Testis (tissue), 3 donors: ENCODE results near the gene GRIPAP1. TPM values are rescaled to one million over a fixed set of nuclear protein-coding genes. Genes with fewer than 3 reads are reported as not detected.

Experiments
- DNase-seq: peaks from one replicate; pipeline ENCODE4 v3.0.0-alpha.2; 2019
- H3K27ac ChIP-seq, 2 donors: fragments of 200-600 bp; sonication (generic); one replicate each; pipeline ENCODE4 v1.5.1; 2019
- H3K27me3 ChIP-seq: fragments of 200-600 bp; sonication (generic); one replicate; pipeline ENCODE4 v1.5.1; 2019
- H3K36me3 ChIP-seq: fragments of 200-600 bp; sonication (generic); one replicate; pipeline ENCODE4 v1.5.1; 2017; ENCODE audit warnings: low read depth; ENCODE audit errors: missing control alignments
- H3K4me1 ChIP-seq: fragments of 200-600 bp; sonication (generic); one replicate; pipeline ENCODE4 v1.5.1; 2019
- H3K4me3 ChIP-seq, 2 donors: fragments of 200-600 bp; sonication (generic); one replicate each; pipeline ENCODE4 v1.5.1; 2017 to 2019
- H3K9me3 ChIP-seq: fragments of 200-600 bp; sonication (generic); one replicate; pipeline ENCODE4 v1.5.1; 2017
- CTCF ChIP-seq, 3 experiments: fragments of 450-650 bp in 2 of 3; fragments of 200-600 bp in 1 of 3; sonication (generic) in 1 of 3; IDR thresholded peaks; one replicate each; pipeline ENCODE4 v1.5.1; 2016 to 2019; ENCODE audit warnings: antibody characterized with exemption in 3 of 3, mild to moderate bottlenecking in 2 of 3, moderate library complexity in 1 of 3
- POLR2A ChIP-seq: fragments of 450-650 bp; IDR thresholded peaks from one replicate; pipeline ENCODE4 v1.6.1; 2017; ENCODE audit warnings: antibody characterized with exemption, mild to moderate bottlenecking, moderate library complexity
- WGBS, 2 donors: methylation state at CpG; one replicate each; pipeline ENCODE4 v1.1.5; 2018; 5-methylcytosine and 5-hydroxymethylcytosine counted together
- intact Hi-C: fragments of 100-400 bp; cut with DNase I; formaldehyde crosslinking; loops from one replicate; pipeline ENCODE4 v1.15.1; 2023; ENCODE audit warnings: low total_unique reads
- polyA plus RNA-seq: library from polyadenylated mRNA; stranded (reverse); fragments of 350-450 nt; fragmentation: Illumina TruSeq; extraction: RNeasy Lipid Tissue Mini Kit (QIAGEN cat#74804); gene quantifications from one replicate; pipeline ENCODE4 v1.2.3, GENCODE V29; 2014; ENCODE audit warnings: low read depth, low replicate concordance; ENCODE audit not compliant: insufficient read depth
- small RNA-seq, 2 donors: library from RNA; depleted of rRNA; stranded (forward); fragments of <200 nt; gene quantifications; one replicate each; pipeline ENCODE3, GENCODE V24; 2016
- total RNA-seq, 2 donors: library from RNA; depleted of rRNA; stranded (reverse); fragments of >200 nt; gene quantifications; one replicate each; pipeline ENCODE4 v1.2.3, GENCODE V29; 2016

Gene GRIPAP1
- total and polyA plus RNA-seq, 3 donors from 2014 or later, result 44.4 to 88.9 (median 76.4) TPM

GRCh38 chrX:48927736-48928382 lies 74.2 kb downstream of the GRIPAP1 start:
- TF ChIP-seq CTCF (IDR thresholded peaks at IDR 0.05) (no peak), POLR2A (no peak)
- no peak overlapping the region for H3K27ac ChIP-seq
- no peak overlapping the region for H3K4me3 ChIP-seq
- H3K36me3 ChIP-seq, result no peaks in the 10 kb centered on the region
- intact Hi-C loops, result no loop called here
- 77 to 86% methylated on average over 2 of the region's 2 CpGs for WGBS, 2 donors
- no peak for DNase-seq
- no peaks in the 10 kb centered on the region for H3K27me3 ChIP-seq
- H3K4me1 ChIP-seq, result peaks cover 3% of the 10 kb centered on the region
- no peaks in the 10 kb centered on the region for H3K9me3 ChIP-seq

- Histone ChIP-seq H3K9me3 (no peaks in the 10 kb centered on the region), H3K4me3 (no peak overlapping the region), H3K27ac (no peak overlapping the region), H3K36me3 (no peaks in the 10 kb centered on the region), H3K4me1 (peaks cover 3% of the 10 kb centered on the region), H3K27me3 (no peaks in the 10 kb centered on the region)
- TF ChIP-seq POLR2A (no peak), CTCF (IDR thresholded peaks at IDR 0.05) (no peak)
- WGBS, 2 donors, result 85 to 87% methylated on average over 5 of the region's 5 CpGs
- no peak for DNase-seq
- intact Hi-C loops, result no loop called here
Observed at GRCh38 chrX:48927123-48927522, 74.9 kb downstream of the GRIPAP1 start.

GRCh38 chrX:48924270-48924669 lies 77.8 kb downstream of the GRIPAP1 start:
- intact Hi-C loops, result no loop called here
- 88 to 90% methylated on average over 5 of the region's 5 CpGs for WGBS, 2 donors
- Histone ChIP-seq H3K27ac (no peak overlapping the region), H3K27me3 (no peaks in the 10 kb centered on the region), H3K4me3 (no peak overlapping the region), H3K36me3 (no peaks in the 10 kb centered on the region), H3K4me1 (peaks cover 3% of the 10 kb centered on the region), H3K9me3 (no peaks in the 10 kb centered on the region)
- DNase-seq, result no peak
- no peak for TF ChIP-seq POLR2A
- no peak for TF ChIP-seq CTCF (IDR thresholded peaks at IDR 0.05)

- H3K36me3 ChIP-seq, result no peaks in the 10 kb centered on the region
- no peak overlapping the region for H3K27ac ChIP-seq
- peaks cover 3% of the 10 kb centered on the region for H3K4me1 ChIP-seq
- 84 to 100% methylated on average over 3 to 11 of the region's 13 CpGs for WGBS, 2 donors
- no peak overlapping the region for H3K4me3 ChIP-seq
- intact Hi-C loops, result no loop called here
- TF ChIP-seq POLR2A (no peak), CTCF (IDR thresholded peaks at IDR 0.05) (no peak)
- no peaks in the 10 kb centered on the region for H3K9me3 ChIP-seq
- no peak for DNase-seq
- H3K27me3 ChIP-seq, result no peaks in the 10 kb centered on the region
Observed at GRCh38 chrX:48923771-48924170, 78.3 kb downstream of the GRIPAP1 start.

Small RNA genes within 50 kb of the gene (small RNA-seq; reads per million reads assigned to genes)
- gene RNU6-722P, result 0 reads per million in 2 donors

Other genes with a start within 250 kb of the GRIPAP1 start
- gene GLOD5, start 240.5 kb downstream of the GRIPAP1 start, total RNA-seq, result not detected
- 0.83 TPM for gene GLOD5, start 240.5 kb downstream of the GRIPAP1 start, polyA plus RNA-seq
- under 1 TPM in 1 of 2 donors, not detected in 1; 0.24 TPM for gene GATA1, start 215.7 kb downstream of the GRIPAP1 start, total RNA-seq
- 1.3 TPM for gene GATA1, start 215.7 kb downstream of the GRIPAP1 start, polyA plus RNA-seq
- gene HDAC6, start 200.2 kb downstream of the GRIPAP1 start, total RNA-seq, result 100 to 1,000 TPM; 223 to 269 TPM
- gene HDAC6, start 200.2 kb downstream of the GRIPAP1 start, polyA plus RNA-seq, result 147 TPM
- gene ERAS, start 175.8 kb downstream of the GRIPAP1 start, total RNA-seq, result 1 to 10 TPM; 1.4 to 2.0 TPM
- 0.76 TPM for gene ERAS, start 175.8 kb downstream of the GRIPAP1 start, polyA plus RNA-seq
- gene PCSK1N, start 166.7 kb downstream of the GRIPAP1 start, total RNA-seq, result 10 to 100 TPM; 62.5 to 82.8 TPM
- 8.6 TPM for gene PCSK1N, start 166.7 kb downstream of the GRIPAP1 start, polyA plus RNA-seq
- gene TIMM17B, start 104.5 kb downstream of the GRIPAP1 start, total RNA-seq, result 10 to 100 TPM; 41.2 to 53.2 TPM
- gene TIMM17B, start 104.5 kb downstream of the GRIPAP1 start, polyA plus RNA-seq, result 32.9 TPM
- gene PQBP1, start 104.3 kb downstream of the GRIPAP1 start, total RNA-seq, result 10 to 100 TPM; 39.3 to 43.7 TPM
- gene PQBP1, start 104.3 kb downstream of the GRIPAP1 start, polyA plus RNA-seq, result 37.8 TPM
- 10 to 100 TPM; 15.9 to 21.6 TPM for gene SLC35A2, start 90.6 kb downstream of the GRIPAP1 start, total RNA-seq
- 18.6 TPM for gene SLC35A2, start 90.6 kb downstream of the GRIPAP1 start, polyA plus RNA-seq
- 10 to 100 TPM; 21.5 to 23.0 TPM for gene PIM2, start 83.2 kb downstream of the GRIPAP1 start, total RNA-seq
- gene PIM2, start 83.2 kb downstream of the GRIPAP1 start, polyA plus RNA-seq, result 20.6 TPM
- 10 to 100 TPM; 74.3 to 77.1 TPM for gene OTUD5, start 44.7 kb downstream of the GRIPAP1 start, total RNA-seq
- 36.2 TPM for gene OTUD5, start 44.7 kb downstream of the GRIPAP1 start, polyA plus RNA-seq
- 1 to 10 TPM; 2.4 to 3.3 TPM for gene KCND1, start 30.4 kb downstream of the GRIPAP1 start, total RNA-seq
- gene KCND1, start 30.4 kb downstream of the GRIPAP1 start, polyA plus RNA-seq, result 2.3 TPM
- gene TFE3, start 41.1 kb upstream of the GRIPAP1 start, total RNA-seq, result 10 to 100 TPM; 53.9 to 66.0 TPM
- 29.3 TPM for gene TFE3, start 41.1 kb upstream of the GRIPAP1 start, polyA plus RNA-seq
- gene CCDC120, start 56.7 kb upstream of the GRIPAP1 start, total RNA-seq, result 10 to 100 TPM; 11.0 to 11.2 TPM
- 7.5 TPM for gene CCDC120, start 56.7 kb upstream of the GRIPAP1 start, polyA plus RNA-seq
- gene PRAF2, start 71.7 kb upstream of the GRIPAP1 start, total RNA-seq, result 10 to 100 TPM; 43.7 to 58.7 TPM
- gene PRAF2, start 71.7 kb upstream of the GRIPAP1 start, polyA plus RNA-seq, result 60.9 TPM
- 10 to 100 TPM; 43.2 to 52.0 TPM for gene WDR45, start 77.6 kb upstream of the GRIPAP1 start, total RNA-seq
- 27.1 TPM for gene WDR45, start 77.6 kb upstream of the GRIPAP1 start, polyA plus RNA-seq
- gene GPKOW, start 121.5 kb upstream of the GRIPAP1 start, total RNA-seq, result 10 to 100 TPM; 19.6 to 24.8 TPM
- 17.9 TPM for gene GPKOW, start 121.5 kb upstream of the GRIPAP1 start, polyA plus RNA-seq
- 1 to 10 TPM; 1.1 to 3.1 TPM for gene MAGIX, start 160.5 kb upstream of the GRIPAP1 start, total RNA-seq
- 0.90 TPM for gene MAGIX, start 160.5 kb upstream of the GRIPAP1 start, polyA plus RNA-seq
- 10 to 100 TPM; 19.0 to 21.4 TPM for gene PLP2, start 169.6 kb upstream of the GRIPAP1 start, total RNA-seq
- 61.6 TPM for gene PLP2, start 169.6 kb upstream of the GRIPAP1 start, polyA plus RNA-seq
- gene PRICKLE3, start 184.1 kb upstream of the GRIPAP1 start, total RNA-seq, result 1 to 10 TPM; 6.1 to 9.9 TPM
- gene PRICKLE3, start 184.1 kb upstream of the GRIPAP1 start, polyA plus RNA-seq, result 2.7 TPM
- 1 to 10 TPM; 1.7 to 3.4 TPM for gene SYP, start 197.9 kb upstream of the GRIPAP1 start, total RNA-seq
- gene SYP, start 197.9 kb upstream of the GRIPAP1 start, polyA plus RNA-seq, result 2.5 TPM
- gene CACNA1F, start 231.1 kb upstream of the GRIPAP1 start, total RNA-seq, result under 1 TPM; 0.16 to 0.19 TPM
- gene CACNA1F, start 231.1 kb upstream of the GRIPAP1 start, polyA plus RNA-seq, result 0.24 TPM
- gene CCDC22, start 233.2 kb upstream of the GRIPAP1 start, total RNA-seq, result 10 to 100 TPM; 13.4 to 13.9 TPM
- 7.3 TPM for gene CCDC22, start 233.2 kb upstream of the GRIPAP1 start, polyA plus RNA-seq